Trophoblast cell (in vitro differentiated cells and primary cell): ENCODE measurements around the gene AGAP1.

Experiments used
- DNase-seq, 2 donors: peaks; one replicate each; pipeline ENCODE4 v3.0.0-alpha.2; 2016
- H2AFZ ChIP-seq: 2 replicates; pipeline ENCODE4 v1.6.1; 2013; ENCODE audit warnings: low read length, moderate library complexity, mild to moderate bottlenecking; ENCODE audit not compliant: insufficient read depth, poor library complexity
- H2AK5ac ChIP-seq: 2 replicates; pipeline ENCODE4 v1.6.1; 2013; ENCODE audit warnings: mild to moderate bottlenecking, low read length
- H2BK120ac ChIP-seq: 2 replicates; pipeline ENCODE4 v1.6.1; 2013; ENCODE audit warnings: low read length, mild to moderate bottlenecking, moderate library complexity; ENCODE audit not compliant: insufficient read depth, poor library complexity
- H2BK12ac ChIP-seq: 2 replicates; pipeline ENCODE4 v1.6.1; 2013; ENCODE audit warnings: mild to moderate bottlenecking, low read length, moderate library complexity
- H2BK5ac ChIP-seq: 2 replicates; pipeline ENCODE4 v1.6.1; 2013; ENCODE audit warnings: low read length, low read depth, moderate library complexity, mild to moderate bottlenecking; ENCODE audit not compliant: poor library complexity
- H3K14ac ChIP-seq: 2 replicates; pipeline ENCODE4 v1.6.1; 2013; ENCODE audit warnings: mild to moderate bottlenecking, low read length
- H3K18ac ChIP-seq: 2 replicates; pipeline ENCODE4 v1.6.1; 2013; ENCODE audit warnings: mild to moderate bottlenecking, low read length
- H3K23ac ChIP-seq: 2 replicates; pipeline ENCODE4 v1.6.1; 2013; ENCODE audit warnings: low read length
- H3K27ac ChIP-seq: 2 replicates; pipeline ENCODE4 v1.5.1; 2013; ENCODE audit warnings: low read depth, mild to moderate bottlenecking, inconsistent platforms, low read length, moderate library complexity
- H3K27me3 ChIP-seq: 2 replicates; pipeline ENCODE4 v1.6.1; 2013; ENCODE audit warnings: inconsistent platforms, mild to moderate bottlenecking, low read length, moderate library complexity; ENCODE audit not compliant: insufficient read depth
- H3K36me3 ChIP-seq, 2 experiments: 1 replicate in 1 of 2; 2 replicates in 1 of 2; pipeline ENCODE4 v1.6.1; 2013; ENCODE audit warnings: low read length in 2 of 2, mild to moderate bottlenecking in 2 of 2, moderate library complexity in 1 of 2; ENCODE audit not compliant: insufficient read depth in 2 of 2, control insufficient read depth in 1 of 2
- H3K4ac ChIP-seq: 2 replicates; pipeline ENCODE4 v1.6.1; 2013; ENCODE audit warnings: low read depth, mild to moderate bottlenecking, low read length, moderate library complexity
- H3K4me1 ChIP-seq, 2 experiments: 1 replicate in 1 of 2; 2 replicates in 1 of 2; pipeline ENCODE4 v1.6.1; 2013; ENCODE audit warnings: low read length in 2 of 2, mild to moderate bottlenecking in 2 of 2, moderate library complexity in 1 of 2; ENCODE audit not compliant: insufficient read depth in 2 of 2, control insufficient read depth in 1 of 2
- H3K4me2 ChIP-seq: 2 replicates; pipeline ENCODE4 v1.6.1; 2013; ENCODE audit warnings: inconsistent platforms, mild to moderate bottlenecking, low read length, moderate library complexity
- H3K4me3 ChIP-seq: 2 replicates; pipeline ENCODE4 v1.5.1; 2013; ENCODE audit warnings: mild to moderate bottlenecking, low read depth, low read length, inconsistent platforms
- H3K79me1 ChIP-seq: one replicate; pipeline ENCODE4 v1.6.1; 2013; ENCODE audit warnings: low read length
- H3K79me2 ChIP-seq: 2 replicates; pipeline ENCODE4 v1.6.1; 2013; ENCODE audit warnings: low read length, mild to moderate bottlenecking; ENCODE audit not compliant: control insufficient read depth, insufficient read depth, poor library complexity
- H3K9ac ChIP-seq: 2 replicates; pipeline ENCODE4 v1.6.1; 2013; ENCODE audit warnings: mild to moderate bottlenecking, low read length
- H3K9me3 ChIP-seq: 2 replicates; pipeline ENCODE4 v1.6.1; 2013; ENCODE audit warnings: low read depth, mild to moderate bottlenecking, control low read depth, inconsistent platforms, low read length; ENCODE audit not compliant: insufficient read depth
- H4K12ac ChIP-seq: 2 replicates; pipeline ENCODE4 v1.6.1; 2013; ENCODE audit warnings: low read depth, mild to moderate bottlenecking, low read length, moderate library complexity
- H4K8ac ChIP-seq: 2 replicates; pipeline ENCODE4 v1.6.1; 2013; ENCODE audit warnings: low read depth, mild to moderate bottlenecking, low read length, moderate library complexity
- H4K91ac ChIP-seq: one replicate; pipeline ENCODE4 v1.6.1; 2013; ENCODE audit warnings: low read depth, mild to moderate bottlenecking, low read length, moderate library complexity
- WGBS: extraction: QIAGEN DNeasy Blood & Tissue Kit; methylation state at CpG from one replicate; pipeline ENCODE4 v1.1.7; 2013; ENCODE audit warnings: missing lambda C conversion rate; ENCODE audit not compliant: insufficient read length, insufficient coverage; ENCODE audit errors: extremely low coverage; 5-methylcytosine and 5-hydroxymethylcytosine counted together

The AGAP1 gene

DNA sequence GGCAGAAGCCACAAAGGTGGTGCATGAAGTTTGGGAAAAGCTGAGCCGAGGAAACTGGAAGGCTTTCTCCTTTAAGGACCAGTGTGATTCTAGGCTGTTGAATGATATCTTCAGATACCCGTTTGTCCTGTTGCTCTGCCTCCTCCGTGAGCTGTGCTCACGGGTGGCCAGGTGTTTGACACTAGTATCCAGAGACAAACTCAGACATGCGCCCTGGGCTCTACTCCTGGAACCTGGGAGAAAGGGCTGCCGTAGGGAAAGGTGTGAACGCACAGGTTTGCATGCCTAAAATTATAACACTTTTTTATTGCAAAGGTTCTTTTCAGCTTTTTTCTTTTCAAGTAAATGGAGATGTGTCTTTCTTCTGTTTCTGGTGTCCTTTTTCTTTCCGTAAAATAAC lies 81.6 kb downstream of the AGAP1 start:
- H3K9me3 ChIP-seq: no peaks in the 10 kb centered on the region
- no peak overlapping the region for H3K4me3 ChIP-seq
- H3K14ac ChIP-seq: no peak overlapping the region
- H3K4me1 ChIP-seq: peaks cover 42 to 46% of the 10 kb centered on the region in 2 experiments
- no peak overlapping the region for H3K9ac ChIP-seq
- WGBS: no CpG with 5 or more reads among the region's 8 CpGs
- no peak overlapping the region for H4K91ac ChIP-seq
- H3K4me2 ChIP-seq: peak overlapping the region; percentile 32
- H2AFZ ChIP-seq: no peak overlapping the region
- no peak overlapping the region for H3K18ac ChIP-seq
- H4K12ac ChIP-seq: no peak overlapping the region
- no peak overlapping the region for H2BK5ac ChIP-seq
- peak overlapping the region; percentile 70 for H3K27ac ChIP-seq
- peak overlapping the region; percentile 1 for H2BK120ac ChIP-seq
- H3K79me2 ChIP-seq: peaks cover 11% of the 10 kb centered on the region
- peak; percentile 22 to 23 for DNase-seq
- H2AK5ac ChIP-seq: no peak overlapping the region
- H3K36me3 ChIP-seq: no peaks in the 10 kb centered on the region
- H2BK12ac ChIP-seq: no peak overlapping the region
- peaks cover 13% of the 10 kb centered on the region for H3K79me1 ChIP-seq
- H3K23ac ChIP-seq: no peak overlapping the region
- no peak overlapping the region for H4K8ac ChIP-seq
- H3K27me3 ChIP-seq: no peaks in the 10 kb centered on the region
- H3K4ac ChIP-seq: no peak overlapping the region

DNA sequence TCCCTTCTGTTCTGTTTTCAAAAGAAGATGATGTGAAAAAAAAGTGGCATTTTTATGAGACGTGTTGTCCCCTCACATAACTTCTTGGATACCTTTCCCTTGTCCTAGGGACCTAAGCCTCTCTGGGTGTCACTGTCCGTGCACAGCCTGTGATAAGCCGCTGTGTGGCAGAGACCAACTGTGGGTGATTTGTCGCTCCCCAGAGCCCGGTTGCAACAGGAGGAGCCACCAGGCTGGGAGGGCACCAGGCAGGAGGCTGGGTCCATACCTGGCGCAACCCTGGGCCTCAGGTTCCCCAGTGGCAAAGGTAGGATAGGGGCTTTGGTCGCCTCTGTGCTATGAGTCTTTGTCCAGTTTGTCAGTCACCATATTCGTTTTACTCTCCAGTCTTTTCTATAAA lies 82.1 kb downstream of the AGAP1 start:
- Histone ChIP-seq H2BK5ac (peak overlapping the region; percentile 54), H2BK12ac (peak overlapping the region; percentile 44), H3K79me1 (peaks cover 13% of the 10 kb centered on the region), H3K27ac (peak overlapping the region; percentile 63), H3K4me2 (no peak overlapping the region), H4K12ac (no peak overlapping the region), H3K9ac (no peak overlapping the region), H3K79me2 (peaks cover 11% of the 10 kb centered on the region), H3K9me3 (no peaks in the 10 kb centered on the region), H2BK120ac (peak overlapping the region; percentile 59), H3K36me3 (no peaks in the 10 kb centered on the region), H3K4me1 (peaks cover 40 to 42% of the 10 kb centered on the region in 2 experiments), H3K18ac (peak overlapping the region; percentile 64), H3K4me3 (no peak overlapping the region), H2AFZ (no peak overlapping the region), H2AK5ac (no peak overlapping the region), H3K14ac (peak overlapping the region; percentile 68), H3K23ac (no peak overlapping the region), H4K8ac (peak overlapping the region; percentile 59), H4K91ac (peak overlapping the region; percentile 71), H3K4ac (no peak overlapping the region), H3K27me3 (no peaks in the 10 kb centered on the region)
- DNase-seq: no peak
- no CpG with 5 or more reads among the region's 8 CpGs for WGBS

DNA sequence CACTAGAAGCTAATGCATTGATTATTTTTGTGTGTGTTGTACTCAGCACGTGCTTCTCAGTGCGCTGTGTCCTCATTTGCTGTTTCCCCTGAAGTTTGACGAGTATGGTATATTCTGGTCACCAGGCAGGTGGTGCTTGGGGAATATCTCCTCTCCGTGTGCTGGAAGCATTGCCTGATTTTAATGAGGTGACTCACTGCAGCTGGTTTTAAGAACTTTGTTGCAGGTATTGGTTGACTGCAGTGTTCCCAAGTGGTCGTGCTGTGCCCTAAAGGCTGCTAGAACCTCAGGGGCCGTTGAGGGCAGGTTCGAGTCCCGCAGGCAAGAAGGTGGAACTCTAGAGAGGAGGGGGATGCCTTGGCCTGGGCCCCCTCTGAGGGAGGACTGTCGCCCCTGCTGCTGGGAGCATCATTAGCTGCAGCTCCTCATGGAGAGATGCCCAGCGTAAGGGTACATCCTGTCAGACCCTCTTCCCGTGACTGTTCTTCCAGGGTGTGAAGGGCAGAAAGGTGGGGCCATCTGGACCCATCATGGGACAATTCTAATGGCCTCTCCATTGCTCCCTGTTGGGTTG lies 82.6 kb downstream of the AGAP1 start:
- H3K79me2 ChIP-seq: peaks cover 11% of the 10 kb centered on the region
- no peak for DNase-seq
- H2AFZ ChIP-seq: no peak overlapping the region
- H2AK5ac ChIP-seq: no peak overlapping the region
- H3K18ac ChIP-seq: peak overlapping the region; percentile 63
- H3K9ac ChIP-seq: no peak overlapping the region
- H3K36me3 ChIP-seq: no peaks in the 10 kb centered on the region
- H4K91ac ChIP-seq: peak overlapping the region; percentile 23
- no peak overlapping the region for H4K12ac ChIP-seq
- no peaks in the 10 kb centered on the region for H3K9me3 ChIP-seq
- H3K4me1 ChIP-seq: peaks cover 37 to 38% of the 10 kb centered on the region in 2 experiments
- H3K23ac ChIP-seq: no peak overlapping the region
- no peak overlapping the region for H2BK5ac ChIP-seq
- H2BK12ac ChIP-seq: peak overlapping the region; percentile 20
- peak overlapping the region; percentile 63 for H3K27ac ChIP-seq
- no peak overlapping the region for H3K14ac ChIP-seq
- no peak overlapping the region for H3K4me3 ChIP-seq
- H3K4ac ChIP-seq: peak overlapping the region; percentile 13
- no peak overlapping the region for H3K4me2 ChIP-seq
- H4K8ac ChIP-seq: no peak overlapping the region
- H2BK120ac ChIP-seq: peak overlapping the region; percentile 23
- H3K79me1 ChIP-seq: peaks cover 13% of the 10 kb centered on the region
- WGBS: no CpG with 5 or more reads among the region's 11 CpGs
- H3K27me3 ChIP-seq: no peaks in the 10 kb centered on the region

DNA sequence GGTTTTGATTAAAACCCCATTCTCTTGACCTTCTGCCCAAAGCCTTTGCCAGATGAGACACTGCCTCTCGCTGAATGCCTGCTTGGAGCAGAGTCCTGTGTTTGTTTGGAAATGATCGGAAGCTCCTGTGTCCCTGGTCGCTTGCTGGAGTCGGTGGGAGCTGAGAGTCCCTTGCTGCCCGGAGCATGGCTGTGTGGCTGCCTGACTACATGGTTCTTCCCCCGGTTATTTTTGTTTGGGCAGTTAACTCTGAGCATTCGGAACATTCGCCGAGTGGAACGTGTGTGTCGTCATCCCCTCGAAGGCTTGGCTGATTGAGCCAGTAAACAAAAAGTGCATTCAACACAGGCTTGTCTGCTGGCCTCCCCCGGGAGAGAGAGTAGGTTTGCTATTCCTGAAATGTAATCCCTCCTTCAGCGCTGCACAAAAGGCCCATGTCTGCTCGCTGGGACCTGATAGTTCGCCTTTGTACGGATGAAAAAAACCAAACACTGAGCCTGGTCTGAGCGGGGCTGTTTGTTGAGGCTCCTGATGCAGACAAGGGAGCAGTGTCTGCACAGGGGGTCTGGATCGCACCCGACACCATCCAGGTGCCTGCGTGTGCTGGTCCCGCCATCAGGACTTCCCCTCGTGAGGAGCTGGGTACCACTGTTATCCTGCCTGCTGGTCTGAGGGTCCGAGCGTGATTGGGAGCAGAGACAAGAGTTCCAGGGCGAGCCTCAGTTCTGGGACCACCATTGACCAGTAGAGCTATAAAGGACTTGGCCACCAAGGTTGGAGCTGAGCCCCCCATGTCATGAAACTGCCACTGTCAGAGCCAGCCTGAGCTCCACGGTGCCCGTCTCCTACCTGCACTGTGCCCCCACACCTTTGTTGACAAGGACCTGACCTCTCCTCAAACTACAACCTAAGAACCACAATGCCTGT lies 83.8 kb downstream of the AGAP1 start:
- peaks cover 33 to 38% of the 10 kb centered on the region in 2 experiments for H3K4me1 ChIP-seq
- peak overlapping the region; percentile 51 for H3K27ac ChIP-seq
- H2AK5ac ChIP-seq: peak overlapping the region; percentile 95
- H3K4me2 ChIP-seq: peak overlapping the region; percentile 1
- H3K18ac ChIP-seq: peak overlapping the region; percentile 75
- peaks cover 11% of the 10 kb centered on the region for H3K79me2 ChIP-seq
- no peak overlapping the region for H2AFZ ChIP-seq
- DNase-seq: peak; percentile 24 to 46
- no peak overlapping the region for H3K4me3 ChIP-seq
- H2BK120ac ChIP-seq: peak overlapping the region; percentile 34
- peak overlapping the region; percentile 17 for H4K12ac ChIP-seq
- H3K4ac ChIP-seq: peak overlapping the region; percentile 56
- peaks cover 11% of the 10 kb centered on the region for H3K79me1 ChIP-seq
- peak overlapping the region; percentile 37 for H2BK12ac ChIP-seq
- peak overlapping the region; percentile 33 for H3K14ac ChIP-seq
- WGBS: no CpG with 5 or more reads among the region's 28 CpGs
- H3K9ac ChIP-seq: no peak overlapping the region
- H4K91ac ChIP-seq: peak overlapping the region; percentile 51
- H3K27me3 ChIP-seq: no peaks in the 10 kb centered on the region
- H4K8ac ChIP-seq: peak overlapping the region; percentile 47
- no peak overlapping the region for H3K23ac ChIP-seq
- peak overlapping the region; percentile 35 for H2BK5ac ChIP-seq
- H3K9me3 ChIP-seq: no peaks in the 10 kb centered on the region
- H3K36me3 ChIP-seq: no peaks in the 10 kb centered on the region
